Kidney (tissue), 14 donors: Measurements from ENCODE around the gene DBN1. TPM values are rescaled to one million over a fixed set of nuclear protein-coding genes. Genes with fewer than 3 reads are reported as not detected.

Experiments used
- DNase-seq, 5 donors: peaks; one replicate each; pipeline ENCODE4 v3.0.0-alpha.2; 2013 to 2020
- FAIRE-seq: peaks from 2 replicates; lab custom pipeline; 2012; peaks lifted over from hg19 to GRCh38; lab: Jason Lieb, UNC
- H3K27ac ChIP-seq, 2 donors: one replicate each; pipeline ENCODE4 v1.7.0; 2013; ENCODE audit warnings: low read depth in 2 of 2, low read length in 2 of 2, inconsistent platforms in 1 of 2
- H3K27me3 ChIP-seq: one replicate; pipeline ENCODE4 v1.7.1; 2013; ENCODE audit warnings: low read length, inconsistent platforms; ENCODE audit not compliant: control insufficient read depth, insufficient read depth
- H3K36me3 ChIP-seq, 3 donors: one replicate each; pipeline versions ENCODE4 v1.7.0 to v1.7.1; 2013; ENCODE audit warnings: low read length in 3 of 3, control low read depth in 1 of 3, inconsistent platforms in 1 of 3; ENCODE audit not compliant: insufficient read depth in 3 of 3, control insufficient read depth in 2 of 3
- H3K4me1 ChIP-seq, 3 donors: one replicate each; pipeline versions ENCODE4 v1.7.0 to v1.7.1; 2013; ENCODE audit warnings: low read length in 3 of 3, inconsistent platforms in 1 of 3, low read depth in 1 of 3; ENCODE audit not compliant: control insufficient read depth in 2 of 3, insufficient read depth in 2 of 3
- H3K4me3 ChIP-seq, 3 donors: one replicate each; pipeline versions ENCODE4 v1.7.0 to v1.8.1; 2013; ENCODE audit warnings: low read length in 3 of 3, control low read depth in 1 of 3, inconsistent platforms in 1 of 3
- H3K9ac ChIP-seq, 3 donors: one replicate each; pipeline versions ENCODE4 v1.7.0 to v1.7.1; 2013; ENCODE audit warnings: low read length in 3 of 3, control low read depth in 1 of 3, inconsistent platforms in 1 of 3
- H3K9me3 ChIP-seq, 3 donors: one replicate each; pipeline versions ENCODE4 v1.7.0 to v1.7.1; 2013; ENCODE audit warnings: low read length in 3 of 3, control low read depth in 1 of 3, inconsistent platforms in 1 of 3; ENCODE audit not compliant: control insufficient read depth in 2 of 3, insufficient read depth in 1 of 3
- intact Hi-C: fragments of 100-400 bp; cut with DNase I; formaldehyde crosslinking; loops from one replicate; pipeline ENCODE4 v1.11.1; 2022
- polyA plus RNA-seq: library from polyadenylated mRNA; stranded (reverse); fragments of 350-450 nt; fragmentation: Illumina TruSeq; extraction: RNeasy Lipid Tissue Mini Kit (QIAGEN cat#74804); gene quantifications from one replicate; pipeline ENCODE4 v1.2.3, GENCODE V29; 2014; ENCODE audit warnings: low read depth, low replicate concordance; ENCODE audit not compliant: insufficient read depth
- total RNA-seq: library from RNA; stranded (reverse); fragmentation: NEBNext Ultra II Directional; extraction: Animal tissue kit (Norgen Biotek cat#: 25700); gene quantifications from one replicate; pipeline ENCODE4 v1.2.1, GENCODE V29; 2021
- TF ChIP-seq, protein P1 (sequence below): IDR thresholded peaks from 3 replicates; pipeline ENCODE4 v1.5.1; 2012; ENCODE audit warnings: mild to moderate bottlenecking, moderate library complexity, borderline replicate concordance; ENCODE audit not compliant: insufficient read depth; ENCODE audit errors: extremely low read depth
- donor health status: control.
- donor health status: control.
- donor health status: control.
- donor health status: control.
- donor health status: control.
- donor health status: DM: yes; HTN: yes; CAD: no.
- donor health status: Normal renal cell carcinoma (clear cell type).

The DBN1 gene
- total and polyA plus RNA-seq, 2 donors from 2014 or later, result 56.5 to 64.2 TPM

DNA sequence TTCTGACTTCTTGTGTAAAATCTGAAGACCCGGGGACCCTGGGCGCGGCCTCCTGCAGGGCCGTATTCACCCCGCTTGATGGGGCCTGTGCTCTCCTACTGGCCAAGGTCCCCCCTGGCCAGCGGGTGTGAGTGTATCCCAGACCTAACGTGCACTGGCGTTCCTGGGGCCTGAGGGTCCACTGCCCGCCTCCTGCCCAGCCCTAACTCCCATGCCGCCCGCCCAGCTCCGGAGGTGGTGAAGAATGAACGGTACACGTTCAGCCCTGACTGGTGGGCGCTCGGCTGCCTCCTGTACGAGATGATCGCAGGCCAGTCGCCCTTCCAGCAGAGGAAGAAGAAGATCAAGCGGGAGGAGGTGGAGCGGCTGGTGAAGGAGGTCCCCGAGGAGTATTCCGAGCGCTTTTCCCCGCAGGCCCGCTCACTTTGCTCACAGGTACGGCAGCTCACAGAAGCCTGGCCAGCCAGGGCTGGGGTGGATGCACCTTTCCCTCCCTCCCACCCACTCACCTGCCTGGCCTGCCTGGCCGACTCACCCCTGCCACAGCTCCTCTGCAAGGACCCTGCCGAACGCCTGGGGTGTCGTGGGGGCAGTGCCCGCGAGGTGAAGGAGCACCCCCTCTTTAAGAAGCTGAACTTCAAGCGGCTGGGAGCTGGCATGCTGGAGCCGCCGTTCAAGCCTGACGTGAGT, 37.4 kb downstream of the DBN1 start:
- no peak overlapping the region for H3K9ac ChIP-seq
- H3K9me3 ChIP-seq, result no peaks in the 10 kb centered on the region
- FAIRE-seq (no peak), DNase-seq (no peak)
- TF ChIP-seq, protein P1, sequence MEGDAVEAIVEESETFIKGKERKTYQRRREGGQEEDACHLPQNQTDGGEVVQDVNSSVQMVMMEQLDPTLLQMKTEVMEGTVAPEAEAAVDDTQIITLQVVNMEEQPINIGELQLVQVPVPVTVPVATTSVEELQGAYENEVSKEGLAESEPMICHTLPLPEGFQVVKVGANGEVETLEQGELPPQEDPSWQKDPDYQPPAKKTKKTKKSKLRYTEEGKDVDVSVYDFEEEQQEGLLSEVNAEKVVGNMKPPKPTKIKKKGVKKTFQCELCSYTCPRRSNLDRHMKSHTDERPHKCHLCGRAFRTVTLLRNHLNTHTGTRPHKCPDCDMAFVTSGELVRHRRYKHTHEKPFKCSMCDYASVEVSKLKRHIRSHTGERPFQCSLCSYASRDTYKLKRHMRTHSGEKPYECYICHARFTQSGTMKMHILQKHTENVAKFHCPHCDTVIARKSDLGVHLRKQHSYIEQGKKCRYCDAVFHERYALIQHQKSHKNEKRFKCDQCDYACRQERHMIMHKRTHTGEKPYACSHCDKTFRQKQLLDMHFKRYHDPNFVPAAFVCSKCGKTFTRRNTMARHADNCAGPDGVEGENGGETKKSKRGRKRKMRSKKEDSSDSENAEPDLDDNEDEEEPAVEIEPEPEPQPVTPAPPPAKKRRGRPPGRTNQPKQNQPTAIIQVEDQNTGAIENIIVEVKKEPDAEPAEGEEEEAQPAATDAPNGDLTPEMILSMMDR, result no peak
- no peaks in the 10 kb centered on the region for H3K27me3 ChIP-seq
- H3K27ac ChIP-seq, result no peak overlapping the region
- intact Hi-C loops, result no loop called here
- H3K4me1 ChIP-seq, result no peaks in the 10 kb centered on the region
- peaks cover 2 to 13% (median 10%) of the 10 kb centered on the region in 3 donors for H3K36me3 ChIP-seq
- H3K4me3 ChIP-seq, result no peak overlapping the region

DNA sequence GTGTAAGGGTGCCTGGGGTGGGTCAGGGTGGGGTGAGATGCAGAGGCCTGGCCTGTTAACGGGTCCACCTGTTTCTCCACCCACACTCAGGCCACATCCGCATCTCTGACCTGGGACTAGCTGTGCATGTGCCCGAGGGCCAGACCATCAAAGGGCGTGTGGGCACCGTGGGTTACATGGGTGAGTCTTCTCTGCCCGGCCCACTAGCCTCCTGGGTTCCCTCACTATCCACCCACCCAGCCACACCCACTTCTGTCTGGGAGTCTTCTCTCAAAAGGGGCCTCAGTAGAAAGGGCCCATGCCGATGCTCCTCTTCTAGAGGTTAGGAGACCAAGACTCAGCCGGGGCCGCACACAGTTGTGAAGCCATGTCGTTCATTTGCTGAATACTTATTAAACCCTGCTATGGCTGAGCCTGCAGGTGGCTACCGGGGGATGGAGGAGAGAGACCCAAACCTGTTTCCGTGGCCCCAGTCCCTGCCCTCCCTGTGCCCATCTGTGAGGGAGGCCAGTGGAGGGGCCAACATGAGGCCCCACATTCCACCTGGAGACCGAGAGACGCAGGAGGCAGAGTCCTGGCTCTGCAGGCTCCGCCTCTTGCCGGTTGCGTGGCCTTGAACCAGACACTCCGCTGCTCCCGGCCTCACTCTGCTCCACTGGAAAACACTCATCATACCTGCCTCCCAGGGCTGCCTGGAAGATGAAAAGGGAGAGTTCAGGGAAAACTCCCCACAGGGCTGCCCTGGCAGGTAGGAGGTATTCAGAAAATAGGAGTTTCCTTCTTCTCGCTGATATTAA, 38.3 kb downstream of the DBN1 start:
- Histone ChIP-seq H3K27me3 (no peaks in the 10 kb centered on the region), H3K4me1 (no peaks in the 10 kb centered on the region), H3K9me3 (no peaks in the 10 kb centered on the region), H3K9ac (no peak overlapping the region), H3K27ac (no peak overlapping the region), H3K4me3 (no peak overlapping the region), H3K36me3 (peaks cover 2 to 13% (median 10%) of the 10 kb centered on the region in 3 donors)
- DNase-seq, result no peak
- TF ChIP-seq, protein P1, result no peak
- intact Hi-C loops, result no loop called here
- no peak for FAIRE-seq

DNA sequence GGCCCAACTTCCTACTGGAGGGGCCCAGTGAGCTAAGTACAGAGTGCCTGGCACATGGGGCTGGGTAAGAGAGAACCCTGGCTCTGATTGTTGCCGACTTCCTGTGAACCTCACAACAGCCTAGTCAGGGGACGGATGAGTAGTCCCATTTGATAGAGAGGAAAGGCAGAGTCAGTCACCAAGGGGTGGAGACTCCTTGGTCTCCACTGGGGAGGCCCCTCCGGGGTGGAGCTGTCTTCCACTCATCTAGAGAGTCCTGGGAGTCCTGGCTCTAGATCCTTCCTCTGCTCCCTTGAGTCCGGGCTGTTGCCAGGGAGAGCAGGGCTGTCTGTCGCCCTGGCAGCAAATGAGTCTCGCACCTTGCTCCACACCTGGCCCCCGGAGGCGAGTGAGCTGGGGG, 39.0 kb downstream of the DBN1 start:
- FAIRE-seq (no peak), DNase-seq (no peak)
- Histone ChIP-seq H3K4me1 (no peaks in the 10 kb centered on the region), H3K9me3 (no peaks in the 10 kb centered on the region), H3K4me3 (no peak overlapping the region), H3K27me3 (no peaks in the 10 kb centered on the region), H3K9ac (no peak overlapping the region), H3K36me3 (peaks cover 2 to 13% (median 11%) of the 10 kb centered on the region in 3 donors), H3K27ac (no peak overlapping the region)
- TF ChIP-seq, protein P1, result no peak
- intact Hi-C loops, result no loop called here
